ENCODE data around the gene NAT8L. TPM values are rescaled to one million over a fixed set of nuclear protein-coding genes. Genes with fewer than 3 reads are reported as not detected.

NAT8L gene
- total RNA-seq, 2 experiments from 2014 or later: 0.07 TPM; not detected in 1

- no peaks in the 10 kb centered on the region for H3K4me1 Mint-ChIP-seq
- H3K27me3 Mint-ChIP-seq: peaks cover 17% of the 10 kb centered on the region
- DNase-seq: no peak
- no peaks in the 10 kb centered on the region for H3K36me3 Mint-ChIP-seq (ENCODE audit: low read depth)
- CTCF ChIA-PET: interaction anchor here (1.0 kb wide), 1 partner anchor 11 kb away, joined by 3 read pairs; the partner anchor contains the start of gene NAT8L
- H3K27ac Mint-ChIP-seq: no peak overlapping the region
- no peak overlapping the region for H3K4me3 Mint-ChIP-seq
- POLR2A ChIA-PET: no interaction called here
- no peaks in the 10 kb centered on the region for H3K9me3 Mint-ChIP-seq
Measured at GRCh38 chr4:2048831-2049230, 10.3 kb upstream of the NAT8L start.

GRCh38 chr4:2049381-2049780 is 9.7 kb upstream of the NAT8L start:
- no peak for DNase-seq
- Mint-ChIP-seq H3K9me3 (no peaks in the 10 kb centered on the region), H3K27me3 (peaks cover 20% of the 10 kb centered on the region), H3K27ac (no peak overlapping the region), H3K4me3 (no peak overlapping the region), H3K36me3 (ENCODE audit: low read depth) (no peaks in the 10 kb centered on the region), H3K4me1 (no peaks in the 10 kb centered on the region)
- CTCF ChIA-PET: interaction anchor here (1.6 kb wide), 1 partner anchor 14 kb away, joined by 4 read pairs; no protein-coding TSS in a partner anchor
- POLR2A ChIA-PET: no interaction called here

- Mint-ChIP-seq H3K9me3 (no peaks in the 10 kb centered on the region), H3K36me3 (ENCODE audit: low read depth) (no peaks in the 10 kb centered on the region), H3K4me1 (no peaks in the 10 kb centered on the region), H3K27ac (no peak overlapping the region), H3K4me3 (no peak overlapping the region), H3K27me3 (peaks cover 20% of the 10 kb centered on the region)
- ChIA-PET CTCF (interaction anchor here (0.7 to 1.6 kb wide), 2 partner anchors 15 to 36 kb away, joined by 3 to 4 read pairs; no protein-coding TSS in a partner anchor), POLR2A (no interaction called here)
- no peak for DNase-seq
Measured at GRCh38 chr4:2049811-2050210, 9.3 kb upstream of the NAT8L start.

GRCh38 chr4:2051086-2051485 is 8.0 kb upstream of the NAT8L start:
- ChIA-PET POLR2A (no interaction called here), CTCF (no interaction called here)
- Mint-ChIP-seq H3K27ac (no peak overlapping the region), H3K27me3 (peaks cover 28% of the 10 kb centered on the region), H3K4me3 (no peak overlapping the region), H3K4me1 (no peaks in the 10 kb centered on the region), H3K9me3 (no peaks in the 10 kb centered on the region), H3K36me3 (ENCODE audit: low read depth) (no peaks in the 10 kb centered on the region)
- DNase-seq: no peak

- Mint-ChIP-seq H3K27ac (no peak overlapping the region), H3K27me3 (peaks cover 46% of the 10 kb centered on the region), H3K4me3 (no peak overlapping the region), H3K4me1 (peaks cover 2% of the 10 kb centered on the region), H3K36me3 (ENCODE audit: low read depth) (no peaks in the 10 kb centered on the region), H3K9me3 (no peaks in the 10 kb centered on the region)
- no peak for DNase-seq
- ChIA-PET CTCF (no interaction called here), POLR2A (no interaction called here)
Measured at GRCh38 chr4:2054217-2054616, 4.9 kb upstream of the NAT8L start.

GRCh38 chr4:2057382-2058065 is 1.6 kb upstream of the NAT8L start:
- Mint-ChIP-seq H3K4me3 (peak overlapping the region; percentile 53), H3K36me3 (ENCODE audit: low read depth) (no peaks in the 10 kb centered on the region), H3K9me3 (no peaks in the 10 kb centered on the region), H3K4me1 (peaks cover 2% of the 10 kb centered on the region), H3K27me3 (peaks cover 39% of the 10 kb centered on the region), H3K27ac (no peak overlapping the region)
- CTCF ChIA-PET: interaction anchor here (2.4 kb wide), 1 partner anchor 14 kb away, joined by 7 read pairs; no protein-coding TSS in a partner anchor
- DNase-seq: no peak
- POLR2A ChIA-PET: no interaction called here

- no peak overlapping the region for H3K4me3 Mint-ChIP-seq
- peaks cover 2% of the 10 kb centered on the region for H3K4me1 Mint-ChIP-seq
- ChIA-PET POLR2A (no interaction called here), CTCF (no interaction called here)
- no peaks in the 10 kb centered on the region for H3K36me3 Mint-ChIP-seq (ENCODE audit: low read depth)
- no peak overlapping the region for H3K27ac Mint-ChIP-seq
- no peaks in the 10 kb centered on the region for H3K9me3 Mint-ChIP-seq
- H3K27me3 Mint-ChIP-seq: peaks cover 34% of the 10 kb centered on the region
- DNase-seq: no peak
Measured at GRCh38 chr4:2058264-2059045, 672 bp upstream of the NAT8L start.

- Mint-ChIP-seq H3K9me3 (no peaks in the 10 kb centered on the region), H3K4me3 (no peak overlapping the region), H3K27me3 (peaks cover 31% of the 10 kb centered on the region), H3K36me3 (ENCODE audit: low read depth) (no peaks in the 10 kb centered on the region), H3K4me1 (peaks cover 2% of the 10 kb centered on the region), H3K27ac (no peak overlapping the region)
- CTCF ChIA-PET: interaction anchor here (0.5 to 1.4 kb wide), 2 partner anchors 11 to 132 kb away, joined by 3 read pairs; no protein-coding TSS in a partner anchor
- POLR2A ChIA-PET: no interaction called here
- no peak for DNase-seq
Measured at GRCh38 chr4:2059726-2060602, 837 bp downstream of the NAT8L start.

GRCh38 chr4:2060611-2061185 is 1.6 kb downstream of the NAT8L start:
- Mint-ChIP-seq H3K9me3 (no peaks in the 10 kb centered on the region), H3K4me1 (peaks cover 2% of the 10 kb centered on the region), H3K27me3 (peaks cover 26% of the 10 kb centered on the region), H3K27ac (no peak overlapping the region), H3K4me3 (no peak overlapping the region), H3K36me3 (ENCODE audit: low read depth) (no peaks in the 10 kb centered on the region)
- no peak for DNase-seq
- POLR2A ChIA-PET: no interaction called here
- CTCF ChIA-PET: interaction anchor here (0.5 to 1.4 kb wide), 3 partner anchors 12 to 492 kb away, joined by 3 to 4 read pairs (median 3); no protein-coding TSS in a partner anchor

GRCh38 chr4:2061186-2062131 is 2.3 kb downstream of the NAT8L start:
- ChIA-PET CTCF (interaction anchor here (0.9 kb wide), 1 partner anchor 491 kb away, joined by 4 read pairs; no protein-coding TSS in a partner anchor), POLR2A (no interaction called here)
- Mint-ChIP-seq H3K27me3 (peaks cover 20% of the 10 kb centered on the region), H3K4me3 (no peak overlapping the region), H3K4me1 (peaks cover 2% of the 10 kb centered on the region), H3K9me3 (no peaks in the 10 kb centered on the region), H3K36me3 (ENCODE audit: low read depth) (no peaks in the 10 kb centered on the region), H3K27ac (no peak overlapping the region)
- DNase-seq: no peak

- CTCF ChIA-PET: no interaction called here
- peaks cover 12% of the 10 kb centered on the region for H3K27me3 Mint-ChIP-seq
Measured at GRCh38 chr4:2062168-2062807, 3.2 kb downstream of the NAT8L start.

More at GRCh38 chr4:2062168-2062807, 3.2 kb downstream of the NAT8L start:
- no peaks in the 10 kb centered on the region for H3K36me3 Mint-ChIP-seq (ENCODE audit: low read depth)
- H3K4me3 Mint-ChIP-seq: no peak overlapping the region
- no peak for DNase-seq
- H3K27ac Mint-ChIP-seq: no peak overlapping the region
- POLR2A ChIA-PET: no interaction called here
- H3K9me3 Mint-ChIP-seq: no peaks in the 10 kb centered on the region
- peaks cover 2% of the 10 kb centered on the region for H3K4me1 Mint-ChIP-seq
